ENCODE data around the gene SEZ6L2. TPM values are rescaled to one million over a fixed set of nuclear protein-coding genes. Genes with fewer than 3 reads are reported as not detected.

Gene SEZ6L2
- total and polyA plus RNA-seq, 2 of the 13 experiments (the other 11 are each of a cell fraction or from before 2014, with no cell fraction given) = 14.9 to 16.9 TPM

GRCh38 chr16:29926711-29927052 is 27.3 kb upstream of the SEZ6L2 start (continued):
- TF ChIP-seq ZBTB42 (CRISPR knock-in tag; IDR thresholded peaks at IDR 0.05) = 0 out of 2 replicates have a peak, but pooled peaks have one; percentile 11

GRCh38 chr16:29925781-29926710 is 26.7 kb upstream of the SEZ6L2 start, which contains the start of gene KCTD13:
Gene KCTD13 (minus strand): TSS chr16:29926226. CDS start chr16:29926033, 193 bp downstream.
- Histone ChIP-seq H3K36me3 (replicated peaks in 1 of 2; ENCODE audit: control insufficient read depth in 1 of 2, insufficient read depth in 2 of 2, low read length in 2 of 2) (peaks cover 2 to 17% of the 10 kb centered on the region in 2 experiments; a peak in 3 of 5 replicates), H2AFZ (ENCODE audit: low read length) (peak within 1 kb of the TSS; percentile 55), H3K27ac (ENCODE audit: extremely low read length, insufficient read depth, low read length) (peak within 1 kb of the TSS; percentile 77), H3K27me3 (ENCODE audit: control insufficient read depth in 1 of 2, insufficient read depth in 2 of 2, low read length in 2 of 2) (no peaks in the 10 kb centered on the region), H3K4me2 (ENCODE audit: low read depth, low read length) (peak within 1 kb of the TSS; percentile 98), H3K4me1 (ENCODE audit: insufficient read depth, low read length) (peaks cover 31% of the 10 kb centered on the region), H3K79me2 (ENCODE audit: insufficient read depth, low read length) (peaks cover 13% of the 10 kb centered on the region), H4K20me1 (ENCODE audit: insufficient read depth, low read length) (no peaks in the 10 kb centered on the region), H3K4me3 (replicated peaks in 1 of 3; ENCODE audit: insufficient read depth in 1 of 3, low read depth in 2 of 3, low read length in 3 of 3) (peak within 1 kb of the TSS; percentile 80 to 96 (median 87)), H3K9ac (ENCODE audit: insufficient read depth, low read depth, low read length) (peak within 1 kb of the TSS; percentile 83), H3K9me3 (ENCODE audit: low read length) (no peaks in the 10 kb centered on the region)
- FAIRE-seq (no peak), DNase-seq (ENCODE audit: low spot score) (peak; percentile 82), ATAC-seq (peak; percentile 96)
- ChIA-PET POLR2A (interaction anchor here (0.5 to 4.3 kb wide), 27 partner anchors 8 to 247 kb away, joined by 3 to 68 read pairs (median 5); partner anchors contain the start of genes ALDOA, ASPHD1, CDIPT and PAGR1), CTCF (ENCODE audit: low intra/inter-chr PET ratio, low total read pairs) (no interaction called here)
- BruUV-seq (replicated peaks) = no TSS peak
- under 1% methylated on average over 21 of the region's 89 CpGs for WGBS (ENCODE audit: low lambda C conversion rate)
- in situ Hi-C loops (cut with HindIII; ENCODE audit: extremely low pct_ligation_motif_present, low pct_unique_long_range_greater_than_20kb) (loop anchor here (5.0 kb wide), 1 partner anchor 36 kb away; the partner anchor contains the start of gene TMEM219), intact Hi-C loops (cut with micrococcal nuclease; ENCODE audit: unreplicated experiment) (loop anchor here (1.0 to 5.0 kb wide), 3 partner anchors 36 to 95 kb away; partner anchors contain the start of genes TAOK2 and TMEM219)
- TF ChIP-seq HMGA1 (CRISPR knock-in tag; conservative IDR thresholded peaks at IDR 0.05) (no peak), SNAPC2 (CRISPR knock-in tag; IDR thresholded peaks at IDR 0.05) (peak; percentile 94), AFF4 (CRISPR knock-in tag; IDR thresholded peaks at IDR 0.05) (no peak), NR0B2 (CRISPR knock-in tag; IDR thresholded peaks at IDR 0.05) (no peak; the same call in 1 of the 2 replicates), RORA (CRISPR knock-in tag; IDR thresholded peaks at IDR 0.05) (no peak), LRRFIP1 (CRISPR knock-in tag; conservative IDR thresholded peaks at IDR 0.05) (no peak), KMT2B (CRISPR knock-in tag; IDR thresholded peaks at IDR 0.05) (peak; percentile 90), ZNF580 (CRISPR knock-in tag; IDR thresholded peaks at IDR 0.05; ENCODE audit: borderline replicate concordance, low read depth) (peak; percentile 78; the same call in 1 of the 2 replicates), ZNF720 (CRISPR knock-in tag; IDR thresholded peaks at IDR 0.05) (0 out of 2 replicates have a peak, but pooled peaks have one; percentile 35), TEAD3 (CRISPR knock-in tag; optimal IDR thresholded peaks at IDR 0.05; ENCODE audit: borderline replicate concordance) (peak; percentile 40)

All from HepG2 (cell line).